Adipocyte (in vitro differentiated cells): ENCODE data around the gene PGM1.
A peak's percentile ranks its signal among the peaks of the same experiment; 100 is the strongest.

ENCODE experiments used
- DNase-seq: peaks from one replicate; pipeline ENCODE4 v3.0.0-alpha.2; 2015; ENCODE audit warnings: low read depth
- H3K27me3 ChIP-seq: replicated peaks from 2 replicates; pipeline ENCODE4 v1.7.0; 2013; ENCODE audit warnings: mild to moderate bottlenecking, low read length, moderate library complexity; ENCODE audit not compliant: control insufficient read depth, insufficient read depth
- H3K36me3 ChIP-seq: 2 replicates; pipeline ENCODE4 v1.7.0; 2013; ENCODE audit warnings: low read length, mild to moderate bottlenecking, moderate library complexity; ENCODE audit not compliant: control insufficient read depth, insufficient read depth, severe bottlenecking
- H3K4me1 ChIP-seq: 2 replicates; pipeline ENCODE4 v1.7.0; 2013; ENCODE audit warnings: mild to moderate bottlenecking, low read length, moderate library complexity; ENCODE audit not compliant: control insufficient read depth, insufficient read depth
- H3K4me3 ChIP-seq: 2 replicates; pipeline ENCODE4 v1.7.0; 2013; ENCODE audit warnings: mild to moderate bottlenecking, low read length, moderate library complexity
- H3K9ac ChIP-seq: 2 replicates; pipeline ENCODE4 v1.7.0; 2013; ENCODE audit warnings: mild to moderate bottlenecking, low read length, moderate library complexity
- H3K9me3 ChIP-seq: 2 replicates; pipeline ENCODE4 v1.7.0; 2013; ENCODE audit warnings: mild to moderate bottlenecking, low read length, moderate library complexity; ENCODE audit not compliant: control insufficient read depth

Gene PGM1

DNA sequence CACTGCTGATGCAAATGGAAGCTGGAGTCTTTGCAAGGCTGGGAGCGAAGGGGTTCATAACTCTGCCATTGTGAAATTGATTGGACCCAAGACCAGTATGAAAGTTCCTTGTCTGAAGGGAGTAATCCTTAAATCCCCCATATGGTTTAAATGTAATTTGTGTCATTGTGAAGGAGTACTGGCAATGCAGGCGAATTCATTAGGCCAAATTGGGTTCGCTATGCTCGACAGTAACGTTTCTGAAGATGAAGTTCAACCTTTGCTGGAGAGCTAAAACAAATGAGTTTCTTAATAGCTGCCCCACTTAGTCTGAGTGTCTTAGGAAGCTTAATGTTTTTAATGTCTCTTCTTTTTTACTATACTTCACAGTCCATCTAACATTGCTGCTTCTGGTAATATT lies 27.5 kb downstream of the PGM1 start:
- Histone ChIP-seq H3K4me1 (peaks cover 68% of the 10 kb centered on the region), H3K36me3 (peaks cover 14% of the 10 kb centered on the region), H3K9me3 (no peaks in the 10 kb centered on the region), H3K27me3 (no peaks in the 10 kb centered on the region), H3K9ac (no peak overlapping the region), H3K4me3 (no peak overlapping the region)
- DNase-seq: no peak

DNA sequence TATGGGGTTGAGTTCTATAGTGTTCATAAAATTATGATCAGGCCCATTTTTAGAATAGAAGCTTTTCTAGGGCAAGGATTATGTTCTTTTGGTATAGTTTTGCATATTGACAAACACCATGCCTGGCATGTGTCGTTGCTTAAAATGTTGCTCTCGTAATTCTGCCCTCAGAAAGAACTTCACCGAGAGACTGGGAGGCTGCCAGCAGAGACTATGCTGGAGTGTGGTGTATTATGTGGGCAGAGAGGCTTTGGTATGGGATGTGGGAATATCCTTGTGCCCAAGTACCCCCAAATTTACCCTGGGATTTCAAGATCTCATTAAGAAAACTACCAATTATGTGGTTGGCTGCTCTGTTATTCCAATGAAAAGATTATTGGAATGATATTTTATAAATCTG lies 27.9 kb downstream of the PGM1 start:
- Histone ChIP-seq H3K9me3 (no peaks in the 10 kb centered on the region), H3K9ac (peak overlapping the region; percentile 6)

DNA sequence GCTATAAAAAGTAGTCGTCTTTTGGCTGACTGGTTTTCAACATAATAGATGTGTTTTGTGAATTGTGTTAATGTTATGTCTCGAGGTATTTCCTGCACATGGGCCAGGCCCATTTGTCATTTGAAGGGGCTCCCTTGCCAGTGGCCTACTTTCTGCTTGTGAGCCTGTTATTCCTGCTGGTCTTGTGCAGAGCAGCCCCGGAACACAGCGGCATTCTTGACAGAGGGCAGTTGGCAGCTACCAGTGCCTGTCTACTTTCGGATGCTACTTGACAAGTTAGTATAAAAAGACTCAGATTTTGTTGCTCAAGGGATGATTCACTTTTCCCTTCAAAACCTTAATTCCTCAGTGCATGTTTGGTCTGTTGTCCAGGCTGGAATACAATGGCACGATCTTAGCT lies 28.5 kb downstream of the PGM1 start:
- Histone ChIP-seq H3K27me3 (no peaks in the 10 kb centered on the region), H3K36me3 (peaks cover 14% of the 10 kb centered on the region), H3K9me3 (no peaks in the 10 kb centered on the region), H3K4me1 (peaks cover 69% of the 10 kb centered on the region), H3K4me3 (no peak overlapping the region), H3K9ac (peak overlapping the region; percentile 6)
- DNase-seq: no peak

More for the DNA sequence above, 27.9 kb downstream of the PGM1 start:
- DNase-seq: no peak
- Histone ChIP-seq H3K27me3 (no peaks in the 10 kb centered on the region), H3K4me3 (no peak overlapping the region), H3K36me3 (peaks cover 14% of the 10 kb centered on the region), H3K4me1 (peaks cover 69% of the 10 kb centered on the region)

DNA sequence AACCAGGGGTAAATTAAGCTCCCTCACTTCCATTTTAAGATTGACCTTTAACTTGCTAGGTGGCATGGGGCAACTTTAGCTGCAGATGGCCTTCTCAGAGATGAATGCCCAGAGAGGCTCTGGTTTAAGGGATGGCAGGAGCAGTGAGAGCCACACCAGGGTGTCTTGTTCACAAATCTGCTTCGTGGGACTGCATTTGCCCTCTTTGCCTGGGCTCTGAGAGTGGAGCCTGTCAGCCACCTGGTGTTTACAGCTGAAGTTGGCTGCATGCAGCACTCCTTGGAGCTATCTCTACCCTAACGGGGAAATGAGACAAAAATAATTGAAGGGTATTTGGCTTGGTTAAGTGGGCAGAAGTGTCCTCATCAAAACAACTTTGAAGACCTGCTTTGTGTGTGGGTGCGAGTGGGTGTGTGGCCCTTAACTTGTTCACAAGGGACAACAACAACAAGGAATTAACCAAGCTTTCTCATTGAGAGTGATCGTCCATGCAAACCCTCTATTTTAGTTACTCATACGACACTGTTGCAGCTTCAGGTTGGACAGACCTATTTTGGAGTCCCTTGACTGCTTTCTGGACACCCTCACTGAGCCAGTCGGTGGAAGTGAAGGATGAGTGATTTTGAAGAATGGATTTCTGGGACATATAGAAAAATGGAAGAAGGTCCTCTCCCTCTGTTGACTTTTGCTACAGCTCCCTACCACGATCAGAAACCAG lies 29.8 kb downstream of the PGM1 start:
- DNase-seq: no peak
- Histone ChIP-seq H3K4me3 (no peak overlapping the region), H3K9ac (no peak overlapping the region), H3K27me3 (no peaks in the 10 kb centered on the region), H3K4me1 (peaks cover 63% of the 10 kb centered on the region), H3K36me3 (peaks cover 11% of the 10 kb centered on the region), H3K9me3 (no peaks in the 10 kb centered on the region)

DNA sequence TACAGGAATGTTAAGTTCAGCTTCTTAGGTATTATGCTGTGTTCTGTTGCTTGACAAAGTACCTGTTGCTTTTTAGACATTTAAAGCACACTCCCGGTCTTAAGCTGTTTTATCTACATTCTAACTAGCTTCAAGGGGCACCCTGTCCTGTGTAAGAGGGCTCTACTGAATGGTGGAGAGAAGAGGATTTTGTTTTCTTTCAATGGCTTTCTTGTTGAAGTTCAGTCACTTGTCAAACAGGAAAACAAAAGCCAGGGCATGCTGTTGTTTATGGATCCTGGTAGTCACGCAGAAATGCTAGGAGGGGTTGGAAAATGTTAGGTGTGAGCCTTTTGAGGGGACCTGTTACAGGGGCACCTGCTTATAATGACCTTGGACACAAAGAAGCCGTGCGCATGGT lies 30.7 kb downstream of the PGM1 start:
- H3K27me3 ChIP-seq: no peaks in the 10 kb centered on the region
- no peaks in the 10 kb centered on the region for H3K9me3 ChIP-seq
- peaks cover 63% of the 10 kb centered on the region for H3K4me1 ChIP-seq
- no peak overlapping the region for H3K4me3 ChIP-seq
- DNase-seq: no peak
- peak overlapping the region; percentile 68 for H3K9ac ChIP-seq
- peaks cover 12% of the 10 kb centered on the region for H3K36me3 ChIP-seq

DNA sequence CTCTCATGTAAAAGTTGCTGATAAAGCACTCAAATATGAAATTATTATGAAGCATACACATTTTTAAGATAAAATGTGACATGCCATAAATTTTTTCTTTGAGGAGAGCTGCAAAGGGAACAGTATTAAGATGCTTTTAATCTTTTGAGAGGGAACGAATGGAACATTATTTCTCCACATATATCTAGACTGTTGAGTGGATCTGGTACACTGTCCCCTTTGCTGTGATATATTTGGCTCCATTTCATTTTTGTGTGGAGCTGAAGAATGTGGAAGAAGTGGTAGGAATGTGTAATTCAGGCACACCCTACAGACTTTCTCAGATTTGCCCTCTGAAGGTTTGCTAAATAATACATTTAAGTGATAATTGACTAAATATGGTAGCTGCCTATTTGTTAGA lies 31.7 kb downstream of the PGM1 start:
- Histone ChIP-seq H3K9me3 (no peaks in the 10 kb centered on the region), H3K27me3 (no peaks in the 10 kb centered on the region), H3K4me3 (no peak overlapping the region), H3K36me3 (peaks cover 22% of the 10 kb centered on the region), H3K9ac (peak overlapping the region; percentile 80), H3K4me1 (peaks cover 70% of the 10 kb centered on the region)
- DNase-seq: peak; percentile 72

DNA sequence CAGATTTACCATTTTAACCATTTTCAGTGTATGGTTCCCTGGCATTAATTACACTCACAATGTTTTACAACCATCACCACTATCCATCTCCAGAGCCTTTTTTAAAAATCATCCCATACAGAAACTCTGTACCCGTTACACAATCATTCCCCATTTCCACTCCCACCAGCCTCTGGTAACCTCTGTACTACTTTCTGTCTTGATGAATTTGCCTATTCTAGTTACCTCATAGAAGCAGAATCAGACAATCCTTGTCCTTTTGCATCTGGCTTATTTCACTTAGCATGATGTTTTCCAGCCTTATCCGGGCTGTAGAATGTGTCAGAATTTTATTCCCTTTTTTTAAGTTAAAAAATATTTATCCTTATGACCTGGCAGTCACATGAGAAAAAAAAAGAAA lies 33.0 kb downstream of the PGM1 start:
- Histone ChIP-seq H3K9ac (peak overlapping the region; percentile 80), H3K4me1 (peaks cover 75% of the 10 kb centered on the region), H3K27me3 (no peaks in the 10 kb centered on the region), H3K36me3 (peaks cover 34% of the 10 kb centered on the region), H3K9me3 (no peaks in the 10 kb centered on the region), H3K4me3 (peak overlapping the region; percentile 21)
- peak; percentile 57 for DNase-seq

DNA sequence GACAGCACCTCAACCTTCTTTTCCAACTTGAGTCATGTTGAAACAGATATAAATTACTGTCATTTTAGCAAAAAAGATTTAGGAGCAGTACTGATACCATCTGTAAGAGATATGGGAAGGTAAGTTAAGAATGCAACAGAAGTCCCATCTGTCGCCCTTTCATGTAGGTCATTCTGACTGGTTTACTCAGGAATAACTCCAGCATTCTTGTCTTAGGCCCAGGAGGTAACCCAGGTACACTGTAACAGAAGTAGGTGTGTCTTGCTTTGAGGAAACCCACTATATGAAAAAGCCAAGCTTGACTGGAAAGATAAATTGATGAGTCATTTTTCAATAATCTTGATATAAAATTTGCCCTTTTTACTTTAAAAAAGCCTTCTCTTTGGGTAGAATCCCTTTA lies 35.4 kb downstream of the PGM1 start:
- H3K9me3 ChIP-seq: no peaks in the 10 kb centered on the region

DNA sequence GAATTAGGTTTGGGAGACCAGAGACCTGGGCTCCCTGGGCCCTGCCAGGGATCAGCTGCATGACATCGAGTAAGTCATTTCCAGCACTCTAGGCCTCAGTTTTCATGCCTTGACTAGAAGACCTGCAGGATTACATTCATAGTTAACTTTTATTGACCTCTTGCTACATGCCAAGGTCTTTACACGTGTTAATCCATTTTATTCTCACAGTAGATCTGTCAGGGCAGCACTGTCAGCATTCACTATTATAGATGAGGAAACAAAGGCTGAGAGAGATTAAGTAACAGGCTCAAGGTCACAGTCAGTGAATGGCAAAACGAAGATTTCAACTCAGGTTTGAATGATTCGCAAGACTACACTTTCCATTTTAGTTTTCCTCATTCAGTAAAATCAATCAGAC lies 37.0 kb downstream of the PGM1 start:
- no peak overlapping the region for H3K4me3 ChIP-seq
- H3K36me3 ChIP-seq: peaks cover 57% of the 10 kb centered on the region
- peak overlapping the region; percentile 66 for H3K9ac ChIP-seq
- peaks cover 56% of the 10 kb centered on the region for H3K4me1 ChIP-seq
- H3K9me3 ChIP-seq: no peaks in the 10 kb centered on the region
- H3K27me3 ChIP-seq: no peaks in the 10 kb centered on the region
- DNase-seq: no peak

More for the DNA sequence above, 35.4 kb downstream of the PGM1 start:
- no peak overlapping the region for H3K9ac ChIP-seq
- DNase-seq: no peak
- H3K27me3 ChIP-seq: no peaks in the 10 kb centered on the region
- peaks cover 63% of the 10 kb centered on the region for H3K4me1 ChIP-seq
- no peak overlapping the region for H3K4me3 ChIP-seq
- H3K36me3 ChIP-seq: peaks cover 50% of the 10 kb centered on the region

DNA sequence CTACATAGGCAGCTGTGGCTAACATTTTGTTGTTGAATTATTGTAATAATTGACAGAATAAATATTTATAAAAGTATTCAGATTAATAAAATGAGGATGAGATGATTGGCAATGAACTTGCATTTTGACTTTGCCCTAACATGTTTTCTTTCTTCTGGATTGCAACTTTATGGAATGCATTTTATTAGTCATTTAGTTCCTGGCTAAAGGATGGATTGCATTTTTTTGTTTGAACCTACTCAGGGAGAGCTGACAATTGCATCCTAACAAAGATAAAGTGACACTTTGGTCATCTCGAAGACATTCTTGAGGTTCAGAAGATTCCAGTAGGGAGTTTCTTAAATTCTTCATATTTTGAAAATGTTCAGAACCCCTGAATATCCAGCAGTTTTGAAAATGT lies 37.5 kb downstream of the PGM1 start:
- H3K4me1 ChIP-seq: peaks cover 56% of the 10 kb centered on the region
- peak overlapping the region; percentile 66 for H3K9ac ChIP-seq
- no peak overlapping the region for H3K4me3 ChIP-seq
- H3K36me3 ChIP-seq: peaks cover 61% of the 10 kb centered on the region
- no peaks in the 10 kb centered on the region for H3K9me3 ChIP-seq
- no peaks in the 10 kb centered on the region for H3K27me3 ChIP-seq
- DNase-seq: peak; percentile 46

DNA sequence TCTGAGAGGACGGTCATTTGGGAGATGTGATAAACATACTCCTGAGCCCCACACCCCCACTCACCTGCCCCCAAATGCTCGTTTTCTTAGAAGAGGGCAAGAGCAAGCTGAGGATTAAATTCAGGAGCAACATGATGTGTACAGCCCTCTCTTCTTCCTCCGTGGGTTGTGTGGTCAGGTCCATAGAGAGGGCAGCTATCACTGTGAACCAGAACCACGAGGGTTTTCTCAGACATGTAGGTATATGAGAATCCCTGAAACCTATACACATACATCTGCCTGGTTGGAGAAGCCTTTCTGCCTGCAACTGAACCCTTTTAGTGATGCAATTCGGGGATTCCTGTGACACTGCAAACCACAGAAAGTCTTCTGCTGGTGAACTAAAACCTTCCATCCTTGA lies 38.9 kb downstream of the PGM1 start:
- H3K4me3 ChIP-seq: no peak overlapping the region
- H3K9me3 ChIP-seq: no peaks in the 10 kb centered on the region
- no peaks in the 10 kb centered on the region for H3K27me3 ChIP-seq
- peak overlapping the region; percentile 8 for H3K9ac ChIP-seq
- H3K36me3 ChIP-seq: peaks cover 76% of the 10 kb centered on the region
- DNase-seq: no peak
- H3K4me1 ChIP-seq: peaks cover 49% of the 10 kb centered on the region

DNA sequence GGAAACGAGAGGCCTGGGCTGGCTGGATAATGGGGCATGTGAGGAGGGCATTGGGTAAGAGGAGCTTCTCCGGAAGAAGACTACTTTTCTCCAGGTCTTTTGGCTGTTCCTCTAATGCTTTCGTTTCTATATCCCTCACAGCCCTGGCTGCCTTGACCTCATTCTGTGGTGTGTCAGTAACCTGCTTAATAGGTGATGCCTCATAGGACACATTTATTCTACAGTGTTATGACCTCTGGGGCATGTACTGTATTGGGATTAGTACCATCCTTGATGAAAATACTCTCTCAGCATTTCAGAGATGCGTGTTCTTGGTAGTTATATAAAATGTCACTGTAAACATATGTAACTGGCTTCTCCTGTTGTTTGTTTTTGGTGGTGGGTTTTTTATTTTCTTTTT lies 40.1 kb downstream of the PGM1 start:
- H3K36me3 ChIP-seq: peaks cover 87% of the 10 kb centered on the region
- DNase-seq: no peak

More for the DNA sequence above, 40.1 kb downstream of the PGM1 start:
- no peaks in the 10 kb centered on the region for H3K9me3 ChIP-seq
- H3K4me1 ChIP-seq: peaks cover 46% of the 10 kb centered on the region
- H3K27me3 ChIP-seq: no peaks in the 10 kb centered on the region
- H3K9ac ChIP-seq: no peak overlapping the region
- no peak overlapping the region for H3K4me3 ChIP-seq
